NK-92 (cell line): ENCODE measurements around the gene OR10G3.

Experiments used
- DNase-seq: peaks from one replicate; lab custom pipeline; 2025; ENCODE audit not compliant: unreplicated experiment; lab: John Stamatoyannopoulos, UW

The OR10G3 gene

DNA sequence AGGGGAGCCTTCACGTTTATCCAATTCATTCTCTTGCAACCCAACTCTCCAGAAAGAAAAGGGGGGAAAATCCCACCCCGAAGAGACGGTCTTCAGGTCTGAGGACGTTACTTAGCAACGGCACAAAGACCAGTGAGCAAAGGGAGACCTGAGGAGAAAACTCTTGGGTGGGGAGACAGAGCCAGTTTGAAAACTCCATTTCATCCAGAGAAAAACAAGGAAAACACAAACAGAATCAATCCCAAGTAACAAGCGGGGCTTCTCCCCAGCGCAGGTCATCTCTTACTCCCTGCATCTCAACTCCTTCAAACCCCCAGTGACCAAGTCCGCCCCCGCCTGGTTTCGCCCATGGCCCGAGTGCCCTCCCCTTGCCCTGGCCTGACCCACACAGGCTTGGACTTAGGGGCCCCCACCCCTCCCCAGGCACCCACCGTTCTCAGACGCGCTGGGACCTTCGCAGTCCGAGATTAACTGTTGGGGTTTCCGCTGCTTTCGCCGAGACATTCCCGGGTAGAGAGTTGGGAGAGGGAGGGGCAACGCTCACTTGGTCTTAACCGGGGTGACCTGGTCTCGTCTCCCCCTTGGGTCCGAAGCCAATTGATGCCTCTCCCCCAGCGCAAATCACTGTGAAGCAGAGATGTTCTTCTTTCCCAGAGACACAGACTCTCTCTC, 43.3 kb downstream of the OR10G3 start:
- DNase-seq, result no peak

DNA sequence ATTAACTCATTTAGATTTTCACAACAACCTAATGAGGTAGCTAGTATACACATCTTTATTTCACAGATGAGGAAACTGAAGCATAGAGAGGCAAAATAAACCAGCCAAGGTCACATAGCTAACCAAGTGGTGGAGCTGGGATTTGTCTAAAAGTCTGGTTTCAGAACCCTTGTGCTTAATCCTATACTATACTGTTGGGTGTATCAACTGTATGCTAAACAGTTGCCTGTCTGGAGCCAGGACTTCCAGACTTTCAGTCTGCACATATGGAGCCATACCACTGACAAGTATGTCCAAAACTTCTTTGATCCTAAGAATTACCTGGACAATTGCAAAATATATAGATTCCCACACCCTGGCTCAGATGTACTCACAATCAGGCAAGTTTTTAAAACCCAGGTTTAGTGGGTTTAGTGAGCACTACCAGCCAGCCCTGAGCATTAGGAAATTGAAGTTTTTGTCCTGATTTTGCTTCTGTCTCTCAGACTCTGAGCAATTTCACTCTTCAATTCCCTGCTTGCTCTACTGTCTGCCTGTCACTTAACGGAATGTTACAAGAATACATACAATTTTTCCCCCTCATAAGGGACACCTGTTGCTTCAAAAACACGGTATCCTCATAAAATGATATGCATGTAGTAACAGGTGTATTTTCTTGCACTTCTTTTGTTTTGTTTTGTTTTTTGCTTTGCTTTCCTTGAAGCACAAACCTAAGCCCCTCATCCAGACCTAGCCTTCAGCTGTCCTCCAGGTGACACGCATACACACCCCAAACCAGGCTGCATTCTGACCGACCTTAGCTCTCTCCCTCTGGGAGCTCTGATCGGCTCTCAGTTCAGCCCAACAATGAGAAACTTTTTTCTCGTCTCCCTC, 44.1 kb downstream of the OR10G3 start:
- DNase-seq, result no peak

DNA sequence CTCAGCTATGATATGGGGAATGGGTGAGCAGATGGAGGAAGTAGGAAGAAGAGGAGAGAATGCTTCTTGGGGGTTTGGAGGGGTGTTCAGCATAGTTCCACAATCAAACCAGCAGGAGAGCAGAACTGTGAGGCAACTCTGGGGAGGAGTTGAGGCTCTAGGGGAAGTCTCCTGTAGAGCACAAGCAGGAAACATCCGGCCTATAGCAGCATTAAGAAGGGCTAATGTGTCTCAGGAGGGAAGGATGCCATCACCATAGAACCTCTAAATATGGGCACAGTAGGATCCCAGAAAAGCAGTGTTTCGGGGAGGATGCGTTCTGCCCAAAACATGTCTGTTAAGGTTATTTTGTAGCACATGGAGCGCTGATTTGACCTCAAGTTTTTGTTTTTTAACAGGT, 45.3 kb downstream of the OR10G3 start:
- DNase-seq, result no peak

DNA sequence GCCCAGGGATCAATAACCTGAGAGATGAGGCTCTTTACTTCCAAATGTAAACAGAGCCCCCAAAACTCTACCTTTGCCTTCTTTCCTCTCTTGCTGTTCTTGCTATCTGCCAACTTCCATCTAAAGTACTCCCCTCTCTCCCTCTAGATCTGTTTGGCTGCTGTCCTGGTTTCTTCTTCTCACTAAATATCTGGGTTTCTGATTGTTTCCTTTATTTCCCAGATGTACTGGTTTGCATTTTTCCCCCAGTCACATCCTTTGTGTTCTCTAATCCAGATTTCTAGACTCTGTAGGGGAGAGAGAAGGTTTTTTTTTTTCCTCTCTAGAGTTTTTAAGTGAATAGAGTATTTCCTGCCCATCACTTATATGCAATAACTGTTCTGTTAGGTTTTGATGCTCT, 46.6 kb downstream of the OR10G3 start:
- no peak for DNase-seq

DNA sequence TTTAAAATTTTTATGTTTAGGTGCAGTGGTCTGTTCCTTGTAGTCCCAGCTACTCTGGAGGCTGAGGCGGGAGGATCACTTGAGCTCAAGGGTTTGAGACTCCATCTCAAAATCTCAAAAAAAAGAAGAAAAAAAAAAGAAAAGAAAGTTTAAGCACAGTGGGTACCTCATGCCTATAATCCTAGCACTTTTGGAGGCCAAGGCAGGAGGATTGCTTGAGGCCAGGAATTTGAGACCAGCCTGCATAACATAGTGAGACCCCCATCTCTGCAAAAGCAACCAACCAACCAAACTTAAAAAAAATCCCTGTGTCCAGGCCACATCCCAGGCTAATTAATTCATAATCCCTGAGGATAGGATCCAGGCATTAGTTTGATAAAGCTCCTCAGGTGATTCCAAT, 50.4 kb downstream of the OR10G3 start:
- no peak for DNase-seq

DNA sequence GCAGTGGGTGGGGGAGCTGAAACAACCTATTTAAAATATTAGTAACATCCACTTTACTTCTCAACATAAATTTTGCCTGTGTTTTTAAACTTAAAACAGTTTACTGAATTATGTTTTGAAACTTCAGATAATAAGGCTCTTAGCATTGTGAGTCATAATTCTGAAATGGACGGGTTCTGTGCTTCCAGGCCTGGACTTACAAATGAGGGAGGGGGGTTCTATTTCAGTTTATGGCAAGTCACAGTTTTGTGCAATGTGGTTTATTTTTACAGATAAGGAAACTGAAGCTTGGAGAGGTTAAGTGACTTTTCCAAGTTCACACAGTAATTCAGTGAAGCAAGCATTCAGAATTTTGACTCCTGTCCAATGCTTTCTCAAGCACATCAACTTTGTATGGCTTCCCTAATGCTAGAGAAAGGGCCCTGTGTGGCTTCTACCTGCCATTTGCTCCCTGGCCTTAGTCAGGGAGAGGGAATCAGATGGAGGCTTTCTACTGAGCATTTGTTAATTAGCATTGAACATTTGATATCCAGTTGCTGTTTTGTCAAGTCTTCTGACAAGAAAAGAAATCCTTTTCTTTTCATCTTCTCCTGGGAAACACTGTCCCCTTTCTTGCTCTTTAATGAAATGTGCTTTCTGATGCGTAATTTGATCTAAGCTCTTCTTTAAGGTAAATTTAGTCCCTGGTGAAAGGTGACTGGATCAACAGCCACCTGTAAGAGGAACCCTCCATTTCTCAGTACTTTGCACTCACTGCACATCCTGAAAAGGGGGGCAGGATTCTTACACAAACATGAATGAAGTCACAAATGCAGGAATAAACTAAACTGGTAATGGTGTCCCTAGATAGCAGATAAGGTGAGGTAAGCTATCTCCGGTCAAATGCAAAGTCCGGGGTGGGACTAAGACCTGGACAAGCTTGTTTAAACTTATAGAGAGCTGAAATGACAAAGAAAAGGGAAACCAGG, 51.2 kb downstream of the OR10G3 start:
- DNase-seq, result no peak

DNA sequence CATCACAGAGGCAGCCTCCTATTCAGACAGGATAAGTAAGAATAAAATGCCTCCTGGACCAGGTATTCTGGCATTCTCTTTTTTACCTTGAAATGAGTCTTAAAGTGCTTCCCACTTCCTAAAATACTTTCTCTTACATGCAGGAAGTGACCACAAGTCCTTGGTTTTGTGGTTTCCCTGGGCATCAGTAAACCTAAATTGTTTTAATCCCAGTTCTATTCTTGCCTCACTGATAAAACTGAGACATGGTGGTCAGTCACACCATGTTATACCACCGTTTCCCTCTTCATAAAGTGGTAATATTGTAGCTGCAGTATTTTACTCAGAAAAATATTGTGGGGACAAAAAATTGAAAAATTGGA, 52.6 kb downstream of the OR10G3 start:
- DNase-seq, result no peak

DNA sequence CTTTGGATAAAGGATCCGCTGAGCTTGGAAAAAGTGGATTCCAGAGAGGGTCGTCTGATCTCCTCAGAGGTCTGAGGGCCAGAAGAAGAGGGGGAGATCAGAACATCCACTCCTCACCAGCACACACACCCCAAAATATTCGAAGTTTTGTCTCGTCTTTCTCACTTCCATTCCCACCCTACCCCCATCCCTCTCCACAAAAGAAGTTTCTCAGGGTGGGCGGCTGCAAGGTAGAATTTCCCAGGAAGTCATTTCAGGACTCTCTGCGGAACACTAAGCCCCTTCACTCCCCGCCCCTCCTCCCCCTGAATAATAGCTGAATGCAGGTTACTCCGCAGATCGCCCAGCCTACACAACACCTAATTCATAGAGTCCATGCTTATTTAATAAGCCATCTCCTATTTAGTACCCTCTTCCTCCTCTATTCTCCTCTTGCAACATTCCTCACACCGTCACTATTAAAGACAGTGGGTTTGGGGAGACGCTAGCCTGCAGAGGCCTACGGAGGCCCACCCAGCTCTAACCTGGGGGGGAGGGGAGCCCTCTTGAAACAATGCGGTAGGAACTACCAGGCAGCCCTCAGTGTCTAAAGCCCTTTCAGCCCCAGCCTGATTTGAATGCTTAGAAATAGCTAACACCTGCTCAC, 53.1 kb downstream of the OR10G3 start:
- DNase-seq, result no peak

DNA sequence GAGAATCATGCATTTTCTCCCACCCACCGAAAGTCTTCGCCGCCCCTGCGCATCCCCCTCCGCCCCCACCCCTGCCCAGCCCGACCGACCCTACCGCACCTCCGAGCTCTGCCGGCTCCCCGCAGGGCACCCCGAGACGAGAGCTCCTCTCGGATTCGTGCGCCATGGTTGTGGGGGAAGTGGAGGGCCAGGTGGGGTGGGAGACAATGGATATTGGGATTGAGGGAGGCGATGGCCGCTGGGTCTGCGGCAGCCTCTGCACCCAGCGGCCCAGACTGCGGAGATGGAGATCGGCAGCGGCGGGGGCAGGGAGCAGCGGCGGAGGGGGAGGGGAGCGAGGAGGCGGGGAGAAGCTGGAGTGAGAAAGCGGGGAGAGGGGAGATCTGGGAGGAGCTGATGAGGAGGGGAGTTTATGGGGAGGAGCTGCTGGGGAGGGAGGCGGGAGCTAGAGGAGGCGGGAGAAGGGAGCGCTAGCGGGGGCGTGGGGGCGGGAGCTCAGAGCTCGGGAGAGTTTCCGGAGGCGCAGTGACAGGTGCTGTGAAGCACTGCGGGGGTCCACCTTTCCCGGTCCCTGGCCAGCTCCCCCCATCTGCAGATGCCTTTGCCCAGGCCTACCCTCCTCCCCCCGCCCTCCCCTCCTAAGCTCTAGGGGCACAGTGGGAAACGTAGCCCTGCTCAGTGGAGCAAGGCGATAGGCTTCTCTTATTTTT, 53.8 kb downstream of the OR10G3 start, which contains the start of gene SALL2:
Gene SALL2, minus strand, starts transcription at position 385 of the 710 bp plus-strand sequence. Its CDS starts 219 bp downstream, at position 166.
- DNase-seq, result no peak

DNA sequence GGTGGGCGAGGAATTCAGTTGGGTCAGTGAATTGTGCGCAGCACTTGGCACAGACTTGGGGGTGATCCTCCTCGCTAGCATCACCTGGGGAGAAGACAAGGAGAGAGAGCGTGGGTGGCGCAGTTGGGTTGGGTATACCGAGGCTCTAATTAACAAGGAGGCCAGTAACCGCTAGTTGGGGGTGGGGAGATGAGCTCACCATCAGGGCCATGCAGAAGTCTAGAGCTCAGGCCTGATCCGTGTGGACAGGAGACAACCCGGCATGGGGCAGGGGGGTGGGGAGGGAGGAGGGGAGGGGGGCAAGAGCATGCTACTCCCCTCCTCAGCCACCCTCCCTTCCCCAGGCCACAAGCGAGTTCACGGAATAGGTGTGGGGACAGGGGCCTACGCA, 54.3 kb downstream of the OR10G3 start:
- no peak for DNase-seq

DNA sequence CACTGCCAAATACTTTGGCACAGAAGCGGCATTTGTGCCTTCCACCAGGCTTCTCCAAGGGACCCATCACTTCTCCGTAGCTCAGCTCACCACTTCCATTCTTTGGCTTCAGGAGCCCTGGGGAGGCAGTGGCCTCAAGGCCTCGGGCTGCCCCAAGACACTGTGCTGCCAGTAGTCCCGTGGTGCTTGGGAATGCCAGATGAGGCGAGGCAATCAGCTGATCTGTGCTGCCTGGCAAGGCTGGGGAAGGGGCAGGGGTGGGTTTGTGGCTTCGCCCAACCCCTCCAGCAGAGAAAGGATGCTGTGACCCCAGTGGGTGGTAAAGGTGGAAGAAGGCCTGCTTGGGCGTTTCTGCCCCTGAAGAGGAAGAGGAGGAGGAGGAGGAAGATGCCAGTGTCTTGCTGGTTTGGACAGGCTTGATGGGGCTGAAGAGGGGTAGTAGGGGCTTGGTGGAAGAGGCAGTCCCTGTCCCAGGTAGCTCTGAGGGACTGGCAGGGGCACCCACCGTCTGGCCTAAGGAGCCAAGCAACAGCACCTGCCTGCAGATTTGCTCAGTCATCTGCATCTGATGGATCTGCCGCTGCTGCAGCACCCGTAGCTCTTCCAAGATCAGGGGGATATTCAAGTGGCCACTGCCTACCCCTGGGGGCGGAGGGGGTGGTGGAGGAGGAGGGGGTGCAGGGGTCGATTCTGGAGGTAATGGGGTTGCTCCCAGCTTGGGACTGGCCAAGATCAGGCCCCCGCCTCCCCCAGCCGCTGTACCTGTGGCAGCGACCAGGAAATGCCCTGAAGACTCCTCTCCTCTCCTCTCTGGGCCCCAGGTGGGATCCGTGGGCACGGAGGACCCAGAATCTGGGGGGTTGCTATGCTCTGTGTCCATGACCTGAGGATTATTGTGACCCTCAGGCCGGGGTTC, 55.0 kb downstream of the OR10G3 start:
- no peak for DNase-seq

DNA sequence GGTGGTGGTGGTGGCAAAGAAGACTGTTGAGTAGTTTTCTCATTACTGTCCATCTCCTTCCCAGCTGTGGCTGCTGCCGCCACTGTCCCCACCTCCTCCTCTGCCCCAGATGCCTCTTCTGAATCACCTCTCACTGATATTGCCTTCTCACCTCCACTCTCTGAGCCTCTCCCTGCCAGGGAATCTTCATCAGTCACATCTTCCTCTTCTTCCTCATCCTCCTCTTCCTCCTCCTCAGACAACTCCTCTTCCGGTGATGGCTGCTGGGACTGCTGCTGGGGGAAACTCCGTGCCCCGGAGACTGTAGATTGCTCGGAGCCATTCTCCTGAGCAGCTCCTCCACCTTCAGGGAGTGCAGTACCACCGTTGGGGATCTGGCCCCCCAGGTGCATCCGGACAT, 56.7 kb downstream of the OR10G3 start:
- no peak for DNase-seq

DNA sequence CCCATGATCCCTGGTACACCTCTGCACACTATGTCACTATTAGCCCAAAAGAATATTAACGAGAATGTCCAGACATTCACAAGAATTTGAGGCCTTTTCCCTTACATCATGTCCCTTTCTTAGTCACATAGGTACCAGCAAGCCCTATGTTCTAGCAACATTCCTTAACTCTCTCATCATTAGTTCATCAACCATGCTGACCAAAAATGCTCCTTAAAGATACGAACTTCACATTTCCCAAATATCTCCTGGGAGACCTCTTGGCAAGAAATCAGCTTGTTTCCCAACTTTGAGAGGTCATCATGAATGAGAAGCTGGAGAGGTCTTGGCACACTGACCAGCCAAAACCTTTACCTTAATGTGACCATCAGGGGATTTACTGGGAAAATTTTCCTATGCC, 58.4 kb downstream of the OR10G3 start:
- no peak for DNase-seq

DNA sequence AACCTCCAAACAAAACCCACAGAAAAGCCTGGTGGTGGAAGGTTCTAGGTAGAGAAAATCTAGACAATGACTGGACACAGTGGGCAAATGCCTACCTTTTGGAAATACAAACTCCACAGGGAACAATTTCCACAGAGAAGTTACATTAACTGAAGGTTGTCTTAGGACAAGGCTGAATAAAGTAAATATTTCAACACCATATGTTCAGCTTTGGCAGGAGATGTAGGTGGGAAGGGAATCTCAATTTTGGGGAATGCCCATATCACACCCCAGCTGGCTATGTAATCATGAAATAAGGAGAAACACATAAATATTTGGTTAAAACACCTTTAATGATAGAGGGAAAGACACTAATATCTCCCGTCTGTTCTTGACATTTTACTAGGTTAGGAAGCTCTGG, 59.1 kb downstream of the OR10G3 start:
- no peak for DNase-seq

DNA sequence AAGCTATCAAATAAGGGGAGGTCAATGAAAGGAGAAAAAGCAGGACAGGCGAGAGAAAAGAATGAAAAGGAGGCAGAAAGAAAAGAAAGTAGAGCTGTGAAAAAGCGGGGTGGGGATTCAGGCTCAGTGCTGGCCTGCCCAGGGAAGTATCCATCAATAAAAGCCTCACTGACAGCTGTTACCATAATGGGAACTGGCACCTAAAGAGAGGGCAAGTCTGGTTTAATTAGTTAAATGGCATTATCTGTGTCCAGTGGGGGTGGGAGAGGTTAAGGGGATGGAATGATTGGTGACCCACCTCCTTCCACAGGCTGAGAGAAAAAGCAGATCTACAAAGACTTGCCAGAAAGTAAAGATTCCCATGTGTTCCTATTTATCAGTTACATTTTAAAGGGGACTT, 61.2 kb downstream of the OR10G3 start:
- DNase-seq, result no peak
